GM12801 (cell line): ENCODE results near the gene ZNF462.

Experiments
- TF ChIP-seq, protein P1 (sequence below): IDR thresholded peaks from one replicate; pipeline ENCODE4 v1.5.1; 2011; ENCODE audit warnings: control low read depth; ENCODE audit not compliant: insufficient read length; ENCODE audit errors: extremely low read depth

ZNF462 gene

DNA sequence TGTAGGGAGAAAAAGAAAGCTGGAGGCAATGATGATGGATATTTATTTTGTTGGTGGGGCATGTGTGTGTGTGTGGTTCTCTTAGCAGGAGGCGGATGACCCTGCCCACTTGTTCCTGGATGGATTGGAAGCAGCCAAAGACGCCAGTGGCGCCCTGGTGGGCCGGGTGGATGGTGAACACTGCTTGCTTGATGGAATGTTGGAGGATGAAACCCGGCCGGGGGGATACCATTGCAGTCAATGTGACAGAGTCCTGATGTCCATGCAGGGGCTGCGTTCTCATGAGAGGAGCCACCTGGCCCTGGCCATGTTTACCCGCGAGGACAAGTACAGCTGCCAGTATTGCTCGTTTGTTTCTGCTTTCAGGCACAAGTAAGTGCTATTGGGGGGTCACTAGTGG lies 69.2 kb downstream of the ZNF462 start:
- TF ChIP-seq, protein P1, sequence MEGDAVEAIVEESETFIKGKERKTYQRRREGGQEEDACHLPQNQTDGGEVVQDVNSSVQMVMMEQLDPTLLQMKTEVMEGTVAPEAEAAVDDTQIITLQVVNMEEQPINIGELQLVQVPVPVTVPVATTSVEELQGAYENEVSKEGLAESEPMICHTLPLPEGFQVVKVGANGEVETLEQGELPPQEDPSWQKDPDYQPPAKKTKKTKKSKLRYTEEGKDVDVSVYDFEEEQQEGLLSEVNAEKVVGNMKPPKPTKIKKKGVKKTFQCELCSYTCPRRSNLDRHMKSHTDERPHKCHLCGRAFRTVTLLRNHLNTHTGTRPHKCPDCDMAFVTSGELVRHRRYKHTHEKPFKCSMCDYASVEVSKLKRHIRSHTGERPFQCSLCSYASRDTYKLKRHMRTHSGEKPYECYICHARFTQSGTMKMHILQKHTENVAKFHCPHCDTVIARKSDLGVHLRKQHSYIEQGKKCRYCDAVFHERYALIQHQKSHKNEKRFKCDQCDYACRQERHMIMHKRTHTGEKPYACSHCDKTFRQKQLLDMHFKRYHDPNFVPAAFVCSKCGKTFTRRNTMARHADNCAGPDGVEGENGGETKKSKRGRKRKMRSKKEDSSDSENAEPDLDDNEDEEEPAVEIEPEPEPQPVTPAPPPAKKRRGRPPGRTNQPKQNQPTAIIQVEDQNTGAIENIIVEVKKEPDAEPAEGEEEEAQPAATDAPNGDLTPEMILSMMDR, result no peak

DNA sequence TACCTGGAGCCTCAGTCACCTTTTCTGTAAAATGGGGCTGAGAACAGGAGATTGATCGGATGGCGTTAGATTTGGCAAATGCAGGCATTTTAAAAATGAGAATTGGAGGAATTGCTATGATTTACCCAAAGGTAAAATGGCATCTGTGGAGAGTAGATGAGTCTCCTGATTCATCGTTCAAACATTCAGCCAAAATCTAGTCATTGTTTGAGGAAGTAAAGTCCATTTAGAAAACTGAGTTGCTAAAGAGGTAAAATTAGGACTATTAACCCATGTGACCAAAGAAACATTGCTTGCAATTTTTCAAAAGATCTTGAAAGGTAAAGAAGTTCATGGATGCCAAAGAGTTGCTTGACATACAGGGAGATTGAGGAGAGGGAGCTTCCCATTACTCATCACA lies 69.7 kb downstream of the ZNF462 start:
- TF ChIP-seq, protein P1, result no peak

DNA sequence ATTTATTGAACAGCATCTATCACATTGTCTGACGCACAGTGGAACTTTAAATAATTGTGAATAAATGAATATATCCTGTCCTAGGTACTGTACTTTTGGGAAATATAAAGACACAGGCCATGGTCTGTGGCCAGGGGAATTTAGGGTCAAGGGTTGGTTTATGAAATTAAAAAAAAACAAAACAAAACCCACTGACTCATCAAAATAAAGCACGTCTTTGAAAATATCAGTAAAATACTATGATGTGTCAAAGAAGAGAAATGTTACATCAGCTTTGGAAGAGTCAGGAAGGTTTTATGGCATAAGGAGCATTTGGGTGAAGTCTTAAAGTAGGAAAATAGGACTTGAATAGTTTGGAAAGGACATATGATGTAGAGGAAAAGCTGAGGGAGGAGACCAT lies 70.5 kb downstream of the ZNF462 start:
- TF ChIP-seq, protein P1, result no peak

DNA sequence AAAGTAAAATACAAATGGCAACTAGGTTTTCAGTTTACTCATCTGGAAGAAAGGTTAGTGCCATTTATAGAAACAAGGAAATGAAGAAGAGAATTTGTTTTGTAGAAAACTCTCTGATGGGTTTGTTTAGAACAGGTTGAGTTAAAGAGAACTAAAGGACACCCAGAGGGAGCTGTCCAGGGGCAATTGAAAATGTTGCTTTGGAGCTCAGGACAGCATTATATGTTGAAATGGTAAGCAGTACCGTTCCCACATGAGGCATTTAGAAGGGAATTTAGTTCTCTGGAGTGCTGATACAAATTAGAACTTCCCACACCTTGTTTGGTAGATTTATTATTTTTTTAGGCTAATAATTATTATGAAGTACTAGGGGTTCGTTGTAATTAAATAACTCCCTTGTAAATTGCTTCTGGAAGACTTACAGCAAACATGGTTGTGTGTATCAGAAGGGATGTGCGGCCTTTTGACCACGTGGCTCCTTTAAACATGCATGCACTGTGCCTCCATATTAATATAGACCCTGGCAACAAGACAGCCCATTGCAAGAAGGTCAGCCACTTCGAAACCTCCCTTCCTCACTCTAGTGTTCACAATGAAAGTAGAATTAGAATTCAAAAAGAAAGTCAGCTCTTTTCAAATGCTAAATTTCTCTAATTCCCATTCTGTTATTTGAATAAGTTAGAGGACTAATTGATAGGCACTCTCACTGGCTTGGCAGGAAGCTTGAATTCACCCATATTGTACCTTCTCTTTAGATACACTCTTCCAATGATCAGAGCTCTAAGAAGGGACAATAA lies 71.7 kb downstream of the ZNF462 start:
- TF ChIP-seq, protein P1, result no peak

DNA sequence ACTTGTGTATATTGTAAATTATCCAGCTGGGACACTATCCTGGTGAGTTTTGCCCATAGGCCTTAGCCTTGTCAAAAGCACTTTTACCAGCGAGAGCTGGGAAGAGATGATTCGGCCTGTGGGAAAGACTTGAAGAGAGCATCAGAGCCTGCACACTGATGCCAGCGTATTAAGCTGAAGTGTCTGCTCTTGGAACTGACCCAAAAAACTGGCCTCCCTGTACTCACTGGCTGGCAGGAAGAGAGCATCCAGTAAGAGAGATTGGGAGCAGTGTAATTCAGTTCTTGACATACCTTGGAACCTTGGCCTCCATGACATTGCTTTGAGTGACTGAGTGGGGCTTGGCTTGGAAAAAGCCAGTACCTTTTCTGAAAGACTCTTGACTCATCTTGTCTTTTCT lies 73.7 kb downstream of the ZNF462 start:
- TF ChIP-seq, protein P1, result no peak

DNA sequence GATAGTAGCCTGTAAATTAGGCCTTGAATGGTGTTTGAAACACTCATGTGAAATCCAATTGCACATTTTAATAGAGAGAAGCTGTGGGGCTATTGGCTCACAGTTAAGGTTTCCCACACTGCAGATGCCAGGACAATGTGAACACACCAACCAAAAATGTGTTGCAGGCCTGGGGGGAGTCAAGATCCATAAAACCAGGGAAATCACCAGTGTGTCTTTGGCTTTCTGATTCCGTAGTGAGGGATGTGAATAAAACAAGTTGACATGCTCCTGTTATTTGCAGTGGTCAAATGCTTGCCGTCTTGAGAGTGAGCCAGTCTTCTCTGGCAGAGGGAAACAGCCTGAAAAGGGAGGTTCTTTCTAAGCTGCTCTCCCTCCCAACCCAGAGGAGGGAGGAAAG lies 79.0 kb downstream of the ZNF462 start:
- TF ChIP-seq, protein P1, result no peak

DNA sequence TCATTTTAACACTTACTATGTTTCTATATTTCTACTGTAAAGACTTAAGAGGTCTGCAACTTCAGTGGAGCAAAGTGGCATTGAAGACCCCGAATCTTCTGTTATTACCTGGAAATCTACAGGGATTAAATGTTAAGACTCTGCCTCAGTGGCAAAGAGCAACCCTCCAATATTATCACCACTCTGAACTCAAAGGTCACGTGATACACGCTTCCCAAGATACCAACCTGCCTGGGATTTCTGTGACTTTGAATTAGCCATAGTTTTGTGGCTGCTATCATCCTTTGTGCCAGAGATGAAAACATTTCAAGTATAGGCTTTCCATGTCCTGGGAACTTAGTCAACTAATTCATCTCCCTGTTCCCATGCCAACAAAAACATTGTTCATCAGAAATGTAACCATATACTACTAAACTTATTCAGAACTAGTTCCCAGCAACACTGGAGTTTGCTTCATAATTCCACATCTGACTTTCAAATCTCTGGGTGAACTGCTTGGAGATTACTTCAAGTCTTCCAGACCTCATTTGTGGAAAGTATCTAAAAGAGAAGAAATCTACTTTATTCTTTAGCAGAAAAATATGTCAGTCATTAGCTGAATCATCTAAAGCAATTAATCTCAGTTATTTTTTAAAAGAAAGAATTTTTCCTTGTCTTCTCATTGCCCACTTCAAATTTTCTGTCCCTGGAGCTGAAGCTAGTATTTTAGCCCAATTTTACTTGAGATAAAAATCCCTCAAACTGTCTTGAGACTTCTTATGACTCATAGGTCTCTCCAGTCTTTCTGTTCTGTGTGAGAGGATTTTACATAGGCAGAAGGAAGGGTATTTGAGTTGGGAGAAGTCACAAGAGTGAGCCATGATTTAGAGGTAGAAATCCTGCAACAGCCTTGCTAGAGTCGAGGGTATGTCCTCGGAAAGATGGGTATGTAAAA lies 83.0 kb downstream of the ZNF462 start:
- TF ChIP-seq, protein P1, result no peak
